GM19351 (cell line): ENCODE measurements around the gene HPX.
A peak's percentile ranks its signal among the peaks of the same experiment; 100 is the strongest.

ENCODE experiments used
- ATAC-seq: cut with Tn5 transposase; IDR thresholded peaks from one replicate; pipeline ENCODE4 v1.9.1; 2021; ENCODE audit warnings: mild to moderate bottlenecking, moderate library complexity; ENCODE audit not compliant: unreplicated experiment

The HPX gene

DNA sequence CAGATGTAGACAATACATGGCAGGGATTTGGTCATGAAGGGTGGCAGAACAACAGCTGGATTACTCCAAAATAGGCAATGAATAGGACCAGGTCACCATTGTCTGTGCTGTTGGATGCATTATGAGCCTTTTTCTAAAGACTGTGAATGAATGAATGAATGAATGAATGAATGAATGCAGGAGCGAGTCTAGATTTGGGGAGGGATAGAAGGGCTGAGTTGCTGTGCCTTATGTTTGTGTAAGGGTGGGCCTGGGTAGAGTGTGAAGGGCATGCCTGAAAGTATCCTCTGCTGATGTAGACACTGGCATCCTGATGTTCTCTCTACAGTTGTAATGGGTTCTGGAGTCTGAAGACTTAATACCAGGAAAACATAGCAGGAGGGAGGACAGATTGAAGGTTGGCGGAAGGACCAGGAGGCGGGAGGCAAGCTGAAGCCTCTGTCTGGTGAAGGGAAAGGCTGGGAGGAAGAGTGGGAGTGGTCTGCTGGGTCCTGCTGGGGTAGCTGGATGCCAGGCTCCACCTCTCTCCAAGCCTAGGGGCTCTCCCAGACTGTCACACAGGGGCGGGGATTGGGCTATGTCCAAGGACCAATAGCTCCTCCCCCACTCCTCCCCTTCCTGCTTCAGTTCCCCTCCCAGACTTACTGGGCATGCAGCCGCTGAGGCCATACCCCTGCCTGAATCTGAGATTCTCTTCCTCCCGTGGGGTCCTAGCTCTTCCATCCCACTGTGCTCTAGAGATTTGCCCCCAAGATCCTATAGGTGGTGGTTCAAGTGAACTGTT lies 28.1 kb upstream of the HPX start:
- ATAC-seq = peak; percentile 82

DNA sequence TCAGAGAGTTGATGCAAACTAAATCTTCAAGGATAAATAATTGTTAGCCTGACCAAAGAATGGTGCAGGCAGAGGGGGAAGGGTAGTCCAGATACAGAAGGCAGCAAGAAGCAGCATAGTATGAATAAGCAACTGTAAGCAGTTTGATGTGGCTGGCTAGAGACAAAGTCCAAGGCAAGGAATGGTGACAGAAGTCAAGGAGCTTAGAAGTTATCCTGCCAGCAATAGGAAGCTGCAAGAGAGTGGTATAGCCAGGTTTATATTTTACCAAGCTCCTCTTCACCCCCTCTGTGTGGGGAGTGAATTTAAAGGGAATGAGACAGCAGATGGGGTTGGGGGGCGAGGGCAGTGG lies 18.3 kb upstream of the HPX start:
- no peak for ATAC-seq

DNA sequence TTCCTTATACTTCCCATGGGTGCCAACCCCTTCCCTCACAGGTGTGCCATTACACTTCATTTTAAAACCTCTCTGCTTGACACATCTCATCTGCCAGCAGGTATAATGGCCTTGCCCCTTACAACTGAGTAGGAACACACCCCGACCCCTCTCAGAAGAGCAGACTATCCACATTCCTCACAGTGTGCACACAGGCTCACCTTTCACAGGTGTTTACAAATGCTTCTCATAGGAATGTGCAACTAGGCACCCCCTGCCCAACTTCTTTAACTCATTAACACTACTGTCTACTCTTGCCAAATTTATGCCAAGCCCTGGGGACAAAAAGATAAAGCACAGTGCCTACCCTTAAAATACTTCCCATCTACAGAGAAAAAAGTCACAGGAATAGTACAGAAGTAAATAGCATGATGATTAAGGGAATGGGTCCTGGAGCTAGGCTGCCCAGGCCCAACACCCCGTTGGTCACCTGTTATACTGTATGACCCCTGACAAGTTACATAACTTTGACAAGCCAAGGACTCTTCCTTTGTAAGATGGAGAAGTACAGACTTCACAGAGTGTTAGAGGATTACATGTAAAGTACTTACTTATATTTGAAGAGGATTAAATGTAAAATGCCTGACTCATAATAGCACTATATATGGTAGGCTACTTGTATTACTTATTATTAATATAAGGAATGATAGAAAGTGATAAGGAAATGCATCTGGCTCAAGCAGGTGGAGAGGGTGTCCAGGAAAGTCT lies 17.7 kb upstream of the HPX start:
- ATAC-seq = no peak

DNA sequence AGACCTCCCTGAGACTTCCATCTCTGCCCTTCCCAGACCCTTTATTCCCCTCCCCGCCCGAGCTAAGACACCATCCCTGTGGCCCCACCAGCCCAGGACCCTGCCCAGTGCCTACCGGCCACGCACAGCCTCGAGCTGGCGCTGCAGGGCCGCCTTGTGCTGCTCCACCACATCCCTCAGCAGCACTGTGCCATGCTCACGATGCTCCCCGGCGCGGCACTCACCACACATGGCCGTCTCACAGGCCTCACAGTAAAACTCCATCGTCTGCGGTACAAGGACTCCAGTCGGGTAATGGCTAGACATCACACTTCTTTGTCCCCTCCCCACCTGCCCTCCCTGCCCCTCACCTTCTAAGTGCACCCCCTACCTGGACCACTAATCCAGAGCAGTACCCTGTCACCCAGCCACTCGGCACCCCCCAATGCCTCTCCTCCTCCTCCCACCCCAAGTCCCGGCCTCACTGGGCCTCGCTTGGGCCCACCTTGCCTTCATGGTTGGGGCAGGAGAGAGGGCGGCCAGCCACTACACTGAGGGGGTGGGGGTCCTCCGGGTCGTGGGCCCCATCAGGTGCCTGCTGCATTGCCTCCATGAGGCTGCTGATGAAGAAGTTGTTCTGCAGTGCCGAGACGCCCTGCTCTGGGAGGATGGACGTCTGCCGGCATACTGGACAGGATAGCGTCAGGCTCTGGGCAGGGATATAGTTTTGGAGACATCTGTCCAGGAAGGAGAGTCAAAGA lies 17.0 kb upstream of the HPX start:
- no peak for ATAC-seq

DNA sequence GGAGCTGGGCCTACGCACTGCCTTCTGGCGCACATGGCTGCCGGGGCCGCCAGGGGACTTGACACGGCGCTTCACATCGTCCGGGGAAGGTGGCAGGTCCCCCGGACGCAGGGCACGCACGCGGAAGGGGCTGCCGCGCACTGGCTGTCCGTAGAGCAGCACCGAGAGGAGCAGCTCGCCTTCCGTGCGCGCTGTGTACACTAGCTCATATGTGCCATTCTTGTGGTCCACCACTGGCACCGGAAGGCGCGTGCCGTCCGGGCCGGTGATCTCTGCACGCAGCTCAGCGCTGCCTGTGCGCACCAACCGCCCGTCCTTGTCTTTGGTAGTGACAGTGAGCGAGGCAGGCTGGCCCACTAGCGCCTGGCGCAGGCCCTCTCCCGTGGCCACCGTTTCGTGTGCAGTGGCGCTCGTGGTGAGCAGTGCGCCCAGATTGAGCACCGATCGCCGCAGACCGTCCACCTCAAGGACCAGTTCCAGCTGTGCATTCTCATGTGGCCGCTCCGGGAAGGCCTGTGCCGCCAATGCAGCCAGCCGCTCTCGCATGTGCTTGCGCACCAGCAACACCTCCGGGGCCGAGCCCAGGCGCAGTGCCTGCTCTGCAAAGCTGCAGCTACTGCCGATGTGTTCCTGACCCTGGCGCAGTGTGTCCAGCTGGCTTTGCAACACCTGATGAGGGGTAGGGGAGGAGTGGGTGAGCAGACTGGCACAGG lies 15.7 kb upstream of the HPX start:
- ATAC-seq = no peak

DNA sequence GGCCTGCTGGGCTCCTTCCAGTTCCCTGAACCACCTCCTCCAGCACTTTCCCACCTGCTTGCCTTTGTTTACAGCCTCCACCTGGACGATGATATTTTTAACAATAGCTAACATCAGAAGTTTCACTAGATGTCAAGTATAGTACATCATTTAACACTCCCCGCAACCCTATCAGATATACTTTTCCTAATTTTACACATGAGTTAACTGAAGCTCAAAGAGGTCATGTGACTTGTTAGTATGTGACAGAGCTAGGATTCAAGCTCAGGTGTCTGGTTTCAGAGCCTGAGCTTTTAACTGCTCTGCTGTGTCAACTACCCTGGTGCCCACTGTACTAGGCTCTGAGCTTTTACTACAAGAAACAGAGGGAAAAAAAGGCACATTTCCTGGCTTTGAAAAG lies 14.3 kb upstream of the HPX start:
- ATAC-seq = no peak

DNA sequence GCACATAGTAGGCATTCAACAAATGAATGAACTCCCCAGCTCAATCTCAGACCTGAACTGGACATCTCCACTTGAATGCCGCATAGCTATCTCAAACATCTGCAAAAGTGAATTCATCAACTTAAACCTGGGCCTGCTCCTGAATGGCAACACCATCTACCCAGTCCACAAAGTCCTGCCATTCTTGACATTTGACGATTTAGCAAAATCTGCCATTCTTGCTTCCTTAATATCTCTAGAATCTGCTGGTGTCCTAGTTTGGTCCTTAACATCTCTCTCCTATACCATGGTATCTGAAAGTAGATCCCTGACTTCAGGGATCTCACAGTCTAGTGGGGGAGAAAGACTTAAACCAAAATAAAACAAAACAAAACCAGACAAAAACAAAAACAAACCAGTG lies 12.4 kb upstream of the HPX start:
- ATAC-seq = no peak

DNA sequence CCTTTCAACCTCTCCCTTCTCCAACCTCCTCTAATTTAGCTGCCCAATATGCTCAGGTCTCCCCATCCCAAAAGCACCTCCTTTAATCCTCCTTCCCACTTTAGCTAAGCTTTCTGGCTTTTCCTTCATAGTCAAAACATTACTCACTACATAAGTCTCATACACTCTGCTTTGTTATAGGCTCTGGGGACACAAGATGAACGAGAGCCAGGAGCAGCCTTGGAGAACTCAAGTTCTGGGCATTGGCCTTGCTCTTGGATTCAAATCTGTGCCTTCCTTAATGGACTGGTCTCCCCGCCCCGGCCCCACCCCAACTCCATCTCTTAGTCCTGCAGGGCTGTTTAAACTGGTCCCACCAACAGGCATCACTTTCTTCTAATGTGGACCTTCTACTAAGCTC lies 11.4 kb upstream of the HPX start:
- ATAC-seq = no peak

DNA sequence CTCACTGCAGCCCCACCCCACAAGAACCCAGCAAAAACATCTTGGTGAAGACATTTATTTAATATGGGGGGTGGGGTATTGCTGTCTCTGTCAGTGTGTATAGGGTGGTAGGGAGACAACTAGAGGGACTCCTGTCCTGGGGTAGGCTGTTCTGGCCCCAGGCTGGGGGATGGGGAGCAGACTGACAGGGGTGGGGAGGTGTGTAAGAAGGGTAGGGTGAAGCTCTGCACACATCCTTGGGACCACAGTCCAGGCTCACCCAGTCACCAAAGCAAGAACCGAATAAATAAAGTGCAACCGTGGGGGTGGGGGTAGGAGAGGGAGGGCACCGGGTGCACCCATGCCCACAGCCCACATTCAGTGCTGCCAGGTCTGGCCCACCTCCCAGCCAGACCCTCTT lies 7.8 kb upstream of the HPX start:
- no peak for ATAC-seq

DNA sequence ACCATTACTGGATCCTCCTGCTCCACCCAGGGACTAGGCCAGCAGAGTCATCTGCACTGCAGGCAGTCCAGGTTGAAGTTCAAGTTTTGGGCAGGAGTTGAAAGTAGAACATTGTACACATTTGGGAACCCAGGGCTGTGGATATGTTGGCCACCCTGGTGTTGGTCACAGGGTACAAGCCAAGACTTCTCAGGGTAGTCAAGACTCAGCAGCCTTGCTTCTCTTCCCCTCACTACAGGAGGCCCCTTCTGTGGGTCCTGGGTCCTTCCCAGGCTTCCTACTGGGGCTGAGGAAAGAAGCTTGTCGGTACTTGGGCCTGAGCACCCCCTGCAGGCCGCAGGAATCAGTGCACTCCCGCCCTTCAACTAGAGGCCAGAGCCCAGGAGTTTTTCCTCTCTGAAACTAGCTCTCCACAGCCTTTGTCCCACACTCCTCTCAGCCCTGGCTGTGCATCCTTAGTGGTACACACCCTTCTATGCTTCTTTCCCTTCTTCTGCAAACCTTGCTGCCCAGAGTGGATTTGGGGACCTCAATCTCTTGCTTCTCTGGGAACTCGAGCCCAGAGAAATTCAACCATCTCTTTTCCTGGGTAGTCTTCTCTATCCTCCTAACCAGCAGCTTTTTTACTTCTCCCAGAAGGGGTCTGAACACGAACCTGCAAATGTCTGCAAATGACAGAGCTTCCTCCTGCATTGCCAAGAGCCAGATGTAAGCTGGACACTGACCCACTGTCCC lies 2.6 kb upstream of the HPX start:
- peak; percentile 88 for ATAC-seq

DNA sequence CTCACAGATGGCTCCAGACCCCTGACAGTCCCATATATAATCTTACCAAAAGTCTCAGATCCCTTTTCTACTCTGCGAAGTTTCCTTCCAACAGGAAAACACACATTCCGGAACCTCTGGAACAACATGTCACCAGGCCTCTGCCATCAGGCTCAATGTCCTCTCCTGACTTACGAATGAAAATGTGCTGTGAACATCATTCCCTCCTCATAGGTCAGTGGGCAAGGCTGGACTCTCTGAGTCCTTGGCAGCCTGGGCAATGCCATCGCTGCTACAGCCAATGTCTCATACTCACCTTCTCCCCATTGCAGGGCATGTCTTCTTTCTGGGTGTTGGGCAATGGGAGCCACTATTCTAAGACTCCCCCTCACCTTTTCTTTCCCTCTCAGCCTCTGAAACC lies 1.7 kb upstream of the HPX start:
- no peak for ATAC-seq

DNA sequence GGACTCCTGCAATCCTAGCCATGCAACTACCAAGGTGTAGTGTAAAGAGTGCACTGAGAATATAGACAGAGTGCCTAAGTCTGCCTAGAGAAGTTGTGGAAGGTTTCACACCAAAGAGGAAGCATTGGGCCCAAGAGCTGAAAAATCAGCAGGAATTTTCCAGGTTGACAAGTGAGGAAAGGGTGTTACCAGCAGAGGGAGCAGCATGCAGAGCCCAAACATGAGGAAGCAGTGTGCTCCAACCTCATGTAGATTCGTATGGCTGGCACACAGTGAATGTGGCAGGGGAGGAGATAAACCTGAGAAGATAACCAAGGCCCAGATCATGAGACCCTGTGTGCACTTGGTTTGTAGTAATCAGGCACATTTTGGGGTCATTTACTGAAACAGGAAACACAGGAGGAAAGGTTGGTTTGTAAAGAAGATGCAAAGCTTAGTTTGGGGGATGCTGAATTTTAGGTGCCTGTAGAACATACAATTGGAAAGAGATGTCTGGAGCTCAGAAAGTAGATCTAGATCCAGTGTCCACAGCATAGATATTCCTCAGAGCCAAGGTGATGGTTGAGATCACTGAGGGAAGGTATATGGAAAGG lies 1.7 kb downstream of the HPX start:
- no peak for ATAC-seq

DNA sequence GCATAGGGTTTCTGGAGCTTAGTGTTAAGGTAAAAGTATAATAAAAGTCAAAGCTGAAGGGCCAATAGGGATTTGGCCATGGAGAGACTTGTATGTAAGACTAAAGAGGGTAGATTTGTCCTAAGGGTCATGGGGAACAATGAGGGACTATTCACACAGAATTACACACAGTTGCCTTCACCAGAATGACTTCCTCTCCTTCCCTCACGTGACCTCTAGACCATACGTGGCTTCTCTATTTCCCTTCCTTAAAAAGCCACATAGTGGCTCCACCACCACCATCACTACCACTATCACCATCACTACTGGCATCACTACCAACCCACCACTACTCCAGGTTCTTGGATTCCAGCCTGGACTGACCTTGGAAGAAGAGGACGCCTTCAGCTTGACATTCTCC lies 2.8 kb downstream of the HPX start:
- no peak for ATAC-seq

DNA sequence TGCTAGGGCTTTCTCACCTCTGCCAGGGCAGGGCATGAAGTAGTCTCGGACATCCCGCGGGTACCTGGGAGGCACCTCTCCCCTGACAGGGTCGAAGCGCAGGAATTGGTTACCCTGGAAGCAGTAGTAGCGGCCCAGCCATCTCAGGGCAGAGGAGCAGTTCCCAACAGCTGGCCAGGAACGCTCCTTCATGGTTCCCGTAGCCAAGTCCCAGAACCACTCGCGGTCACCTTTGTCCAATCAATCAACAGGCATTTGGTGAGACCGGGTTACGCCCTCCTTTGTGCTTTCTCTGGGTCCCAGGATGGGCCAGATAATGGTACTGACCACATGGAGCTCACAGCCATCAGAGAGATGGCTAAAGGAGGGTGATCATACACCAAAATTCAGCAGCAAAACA lies 3.4 kb downstream of the HPX start:
- ATAC-seq = no peak

DNA sequence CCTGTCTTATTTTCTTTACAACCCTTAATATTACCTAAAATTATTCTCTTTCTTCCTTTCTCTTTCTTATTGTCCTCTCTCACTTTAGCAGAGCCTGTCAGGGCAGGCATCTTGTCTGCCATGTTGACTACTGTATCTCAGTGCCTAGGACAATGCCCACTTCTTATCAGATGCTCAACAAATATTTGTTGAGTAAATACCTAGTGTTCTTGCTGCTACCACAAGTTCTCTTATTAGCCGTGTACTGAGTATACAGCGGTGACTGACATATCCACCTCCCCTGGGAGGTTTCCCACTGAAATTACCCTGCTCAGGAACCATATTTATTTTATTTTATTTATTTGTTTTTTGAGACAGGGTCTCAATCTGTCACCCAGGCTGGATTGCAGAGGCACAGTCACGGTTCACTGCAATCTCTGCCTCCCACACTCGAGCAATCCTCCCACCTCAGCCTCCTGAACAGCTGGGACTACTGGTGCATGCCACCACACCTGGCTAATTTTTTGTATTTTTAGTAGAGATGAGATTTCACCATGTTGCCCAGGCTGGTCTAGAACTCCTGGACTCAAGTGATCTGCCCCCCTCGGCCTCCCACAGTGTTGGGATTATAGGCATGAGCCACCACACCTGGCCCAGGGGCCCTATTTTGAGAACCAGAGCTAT lies 6.7 kb downstream of the HPX start:
- ATAC-seq = peak; percentile 48

DNA sequence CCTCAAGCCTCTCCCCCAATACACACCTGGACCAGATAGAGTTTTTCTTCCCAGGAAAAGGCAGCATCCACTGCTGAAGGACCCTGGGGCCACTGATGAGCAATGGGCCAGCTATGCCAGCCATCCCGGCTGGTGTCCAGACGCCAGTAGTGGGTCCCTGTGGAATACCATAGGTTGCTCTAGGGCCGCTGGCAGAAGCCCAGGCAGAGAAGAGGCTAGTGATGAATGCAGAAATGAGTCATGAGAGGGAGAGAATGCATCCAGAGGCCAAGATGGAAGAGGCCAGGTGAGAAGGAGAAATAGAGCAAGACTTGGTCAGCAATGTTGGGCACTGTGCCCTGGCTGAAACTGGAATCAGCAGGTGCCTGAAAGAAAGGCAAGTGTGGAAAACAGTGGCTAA lies 8.9 kb downstream of the HPX start:
- no peak for ATAC-seq

DNA sequence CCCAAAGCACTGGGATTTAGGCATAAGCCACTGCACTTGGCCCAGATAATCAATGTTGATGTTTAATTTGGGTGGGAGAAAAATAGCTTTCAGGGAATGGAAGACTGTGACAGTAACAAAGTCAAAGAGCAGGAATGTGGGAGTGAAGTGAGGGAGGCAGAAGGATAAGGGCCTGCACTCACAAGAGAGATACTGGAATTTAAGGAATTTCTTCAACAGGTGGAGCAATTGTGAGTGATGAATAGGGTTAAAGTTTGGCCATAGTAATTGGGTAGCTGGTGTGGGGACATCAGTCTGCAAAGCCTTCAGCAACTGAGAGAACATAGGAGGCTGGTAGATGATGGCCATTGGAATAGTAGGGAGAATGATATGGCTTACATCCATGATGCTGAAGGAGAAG lies 13.3 kb downstream of the HPX start:
- no peak for ATAC-seq

DNA sequence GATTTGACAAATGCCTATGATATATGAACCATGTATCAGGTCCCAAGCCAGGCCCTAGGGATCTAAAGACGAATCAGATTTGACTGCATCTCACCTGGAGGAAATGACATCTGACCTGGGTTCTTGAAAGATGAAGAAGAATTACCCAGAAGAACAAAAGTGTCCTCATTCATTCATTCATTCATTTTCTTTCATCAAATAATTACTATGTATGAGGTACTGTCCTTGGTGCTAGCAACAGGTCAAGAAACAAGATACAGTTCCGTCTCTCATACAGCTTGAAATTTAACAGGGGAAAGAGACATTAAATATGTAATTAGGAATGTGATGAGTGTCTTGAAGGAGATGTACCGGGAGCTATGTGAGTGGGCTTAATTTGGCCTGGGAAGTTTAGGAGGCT lies 20.1 kb downstream of the HPX start:
- no peak for ATAC-seq

DNA sequence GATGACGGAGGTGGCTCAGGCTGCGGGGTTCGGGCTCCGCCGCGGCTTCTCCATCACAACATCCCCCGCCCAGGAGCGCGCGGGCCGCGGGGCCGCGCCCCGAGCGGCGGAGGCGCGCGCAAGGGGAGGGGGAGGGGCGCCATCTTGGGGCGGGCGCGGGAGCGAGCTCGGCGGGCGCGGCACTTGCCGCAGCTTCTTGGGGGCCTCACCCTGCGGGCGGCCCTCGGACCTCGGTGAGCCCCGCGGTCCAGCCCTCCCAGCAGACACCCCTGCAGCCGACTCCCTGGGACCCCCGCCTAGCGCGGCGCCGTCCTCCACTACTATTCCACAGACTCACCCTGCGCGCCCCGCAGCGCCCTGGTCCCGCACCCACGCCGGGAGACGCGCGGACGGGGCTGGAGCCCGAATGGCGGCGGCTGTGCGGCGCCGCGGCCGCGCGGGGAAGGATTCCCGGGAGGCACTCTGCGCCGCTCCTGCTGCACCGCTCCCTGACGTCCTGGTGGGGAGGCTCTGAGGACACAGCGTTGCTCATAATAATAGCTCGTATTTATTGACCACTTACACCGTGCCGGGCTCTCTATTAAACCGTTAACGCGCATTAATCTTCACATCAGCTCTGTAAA lies 21.7 kb downstream of the HPX start, which contains the start of gene APBB1:
APBB1 (minus strand) TSS at position 86 of the 623 bp plus-strand sequence. CDS start 7,747 bp downstream, outside the sequence.
- ATAC-seq = peak; percentile 66
